Vagina (tissue), 2 donors: Measurements from ENCODE around the gene PITPNM1.

Experiments
- POLR2A ChIP-seq, 2 donors: fragments of 450-650 bp; IDR thresholded peaks; one replicate each; pipeline ENCODE4 v1.6.1; 2017; ENCODE audit warnings: antibody characterized with exemption in 2 of 2, mild to moderate bottlenecking in 2 of 2, moderate library complexity in 2 of 2
- TF ChIP-seq, protein P1 (sequence below), 3 experiments: fragments of 450-650 bp in 2 of 3; fragments of 200-600 bp in 1 of 3; sonication (generic) in 1 of 3; IDR thresholded peaks; one replicate each; pipeline ENCODE4 v1.5.1; 2017 to 2019; ENCODE audit warnings: antibody characterized with exemption in 3 of 3, mild to moderate bottlenecking in 2 of 3, moderate library complexity in 2 of 3

DNA sequence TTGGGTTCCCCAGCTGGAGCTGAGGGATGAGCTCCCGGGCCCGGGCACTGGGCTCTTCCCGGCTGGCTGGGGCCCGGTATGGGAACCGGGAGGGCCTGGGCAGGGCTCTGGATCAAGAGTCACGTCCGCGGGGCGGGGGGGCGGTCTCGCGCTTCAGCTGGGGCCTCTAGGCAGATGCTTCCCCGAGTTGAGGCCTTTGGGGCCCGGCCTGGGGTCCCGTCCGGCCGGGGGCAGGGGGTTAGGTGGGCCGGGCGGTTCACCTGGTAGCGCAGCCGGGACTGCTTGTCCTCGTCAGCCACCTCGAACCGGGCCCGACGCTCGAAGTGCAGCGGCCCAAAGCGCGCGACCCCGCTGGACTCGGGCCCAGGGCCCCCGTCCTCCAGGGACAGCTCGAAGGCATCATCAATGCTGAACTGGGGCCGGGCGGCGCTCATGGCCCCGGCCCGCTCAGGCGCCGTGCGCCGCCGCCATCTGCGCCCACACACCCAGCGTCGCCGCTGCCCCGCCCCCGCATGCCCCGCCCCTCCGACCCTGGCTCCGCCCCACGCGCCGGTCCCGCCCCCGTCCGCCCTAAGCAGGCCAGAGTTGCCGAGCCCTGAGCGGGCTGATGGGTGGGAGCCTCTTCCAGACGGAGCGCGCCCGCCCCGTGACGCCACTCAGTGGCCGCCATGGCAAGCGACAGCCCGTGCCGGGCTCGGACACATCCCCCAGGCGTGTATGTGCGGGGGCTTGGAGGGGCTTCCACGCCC is 36.2 kb downstream of the PITPNM1 start, which contains the start of gene TMEM134:
- TF ChIP-seq, protein P1, sequence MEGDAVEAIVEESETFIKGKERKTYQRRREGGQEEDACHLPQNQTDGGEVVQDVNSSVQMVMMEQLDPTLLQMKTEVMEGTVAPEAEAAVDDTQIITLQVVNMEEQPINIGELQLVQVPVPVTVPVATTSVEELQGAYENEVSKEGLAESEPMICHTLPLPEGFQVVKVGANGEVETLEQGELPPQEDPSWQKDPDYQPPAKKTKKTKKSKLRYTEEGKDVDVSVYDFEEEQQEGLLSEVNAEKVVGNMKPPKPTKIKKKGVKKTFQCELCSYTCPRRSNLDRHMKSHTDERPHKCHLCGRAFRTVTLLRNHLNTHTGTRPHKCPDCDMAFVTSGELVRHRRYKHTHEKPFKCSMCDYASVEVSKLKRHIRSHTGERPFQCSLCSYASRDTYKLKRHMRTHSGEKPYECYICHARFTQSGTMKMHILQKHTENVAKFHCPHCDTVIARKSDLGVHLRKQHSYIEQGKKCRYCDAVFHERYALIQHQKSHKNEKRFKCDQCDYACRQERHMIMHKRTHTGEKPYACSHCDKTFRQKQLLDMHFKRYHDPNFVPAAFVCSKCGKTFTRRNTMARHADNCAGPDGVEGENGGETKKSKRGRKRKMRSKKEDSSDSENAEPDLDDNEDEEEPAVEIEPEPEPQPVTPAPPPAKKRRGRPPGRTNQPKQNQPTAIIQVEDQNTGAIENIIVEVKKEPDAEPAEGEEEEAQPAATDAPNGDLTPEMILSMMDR (IDR thresholded peaks at IDR 0.05), result peak in 1 of 3 experiments; percentile 34
- TF ChIP-seq POLR2A (IDR thresholded peaks at IDR 0.05), result peak in 1 of 2 donors; percentile 52
